Hematopoietic multipotent progenitor cell (in vitro differentiated cells): Measurements from ENCODE around the gene HLA-DOB. TPM values are rescaled to one million over a fixed set of nuclear protein-coding genes. Genes with fewer than 3 reads are reported as not detected.

ENCODE experiments used
- total RNA-seq: library from RNA; depleted of rRNA; stranded (reverse); fragments of >200 nt; gene quantifications from one replicate; pipeline ENCODE4 v1.2.3, GENCODE V29; 2012

The HLA-DOB gene
- total RNA-seq, 1 donor = 1.3 TPM

Other genes with a start within 250 kb of the HLA-DOB start
- 266 TPM for gene HLA-DRB1, start 227.2 kb downstream of the HLA-DOB start, total RNA-seq
- gene HLA-DQA1, start 179.6 kb downstream of the HLA-DOB start, total RNA-seq = 1.6 TPM
- 2.7 TPM for gene HLA-DQB1, start 150.3 kb downstream of the HLA-DOB start, total RNA-seq
- gene HLA-DQA2, start 75.6 kb downstream of the HLA-DOB start, total RNA-seq = 0.27 TPM
- gene HLA-DQB2, start 53.5 kb downstream of the HLA-DOB start, total RNA-seq = 3.2 TPM
- 30.7 TPM for gene TAP2, start 21.7 kb upstream of the HLA-DOB start, total RNA-seq
- gene PSMB8, start 27.0 kb upstream of the HLA-DOB start, total RNA-seq = 159 TPM
- gene TAP1, start 36.7 kb upstream of the HLA-DOB start, total RNA-seq = 88.1 TPM
- 114 TPM for gene PSMB9, start 37.2 kb upstream of the HLA-DOB start, total RNA-seq
- gene HLA-DMB, start 124.0 kb upstream of the HLA-DOB start, total RNA-seq = 71.6 TPM
- gene HLA-DMA, start 136.1 kb upstream of the HLA-DOB start, total RNA-seq = 156 TPM
- 191 TPM for gene BRD2, start 151.6 kb upstream of the HLA-DOB start, total RNA-seq
- gene HLA-DOA, start 192.6 kb upstream of the HLA-DOB start, total RNA-seq = 209 TPM